ENCODE results near the gene HIVEP1. TPM values are rescaled to one million over a fixed set of nuclear protein-coding genes. Genes with fewer than 3 reads are reported as not detected.

The HIVEP1 gene
- total and polyA plus RNA-seq, 2 of the 8 experiments (the other 6 are each of a cell fraction or from before 2014, with no cell fraction given), result 22.6 to 23.1 TPM

DNA sequence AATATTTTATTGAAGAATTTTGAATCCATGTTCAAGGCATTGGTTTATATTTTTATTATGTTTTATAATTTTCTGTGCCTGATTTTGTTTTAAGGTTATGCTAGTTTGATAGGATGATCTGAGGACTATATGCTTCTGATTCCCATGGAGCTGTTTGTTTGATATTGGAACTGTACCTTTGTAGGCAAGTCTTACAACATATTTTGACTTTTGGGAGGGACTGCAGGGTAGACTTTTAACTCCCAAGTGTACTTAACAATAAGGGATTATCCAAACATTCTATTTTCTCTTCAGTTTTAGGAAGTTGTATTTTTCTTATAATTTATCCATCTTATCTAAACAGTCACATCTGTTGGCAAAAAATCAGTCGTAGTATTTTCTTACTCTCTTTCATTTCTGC, 82.6 kb downstream of the HIVEP1 start:
- CTCF ChIA-PET (ENCODE audit: partially characterized antibody), result no interaction called here
- no peak overlapping the region for H3K4me2 ChIP-seq (ENCODE audit: insufficient read depth in 1 of 2, low read depth in 2 of 2, low read length in 2 of 2)
- H3K9me3 ChIP-seq (ENCODE audit: insufficient read depth in 2 of 2, low read depth in 1 of 2, low read length in 1 of 2), result peaks cover 4% of the 10 kb centered on the region in 2 experiments; a peak in 3 of 4 replicates
- H4K91ac ChIP-seq (replicated peaks; ENCODE audit: insufficient read length, low read length), result no peak overlapping the region
- TF ChIP-seq GABPA (IDR thresholded peaks at IDR 0.05; ENCODE audit: borderline replicate concordance, insufficient read depth, low read length) (no peak), EZH2 (IDR thresholded peaks at IDR 0.05; ENCODE audit: low read depth, low read length, severe bottlenecking) (no peak), TCF12 (IDR thresholded peaks at IDR 0.05; ENCODE audit: low read depth, low read length) (no peak), MAFK (IDR thresholded peaks at IDR 0.05; ENCODE audit: low read depth, low read length) (no peak), RBBP5 (IDR thresholded peaks at IDR 0.05; ENCODE audit: borderline replicate concordance, low read depth, low read length) (no peak), TAF7 (optimal IDR thresholded peaks at IDR 0.05; ENCODE audit: borderline replicate concordance, low read depth, low read length) (no peak), CBX5 (IDR thresholded peaks at IDR 0.05; ENCODE audit: low read depth, low read length) (no peak), SAP30 (IDR thresholded peaks at IDR 0.05; ENCODE audit: insufficient read depth, insufficient replicate concordance, low read length) (no peak), POU5F1 (IDR thresholded peaks at IDR 0.05; ENCODE audit: low read depth, low read length) (no peak), POLR2AphosphoS5 (IDR thresholded peaks at IDR 0.05; ENCODE audit: low read depth, low read length) (no peak), RAD21 (IDR thresholded peaks at IDR 0.05 in 1 of 2, conservative IDR thresholded peaks at IDR 0.05 in 1 of 2; ENCODE audit: low read depth in 2 of 2, low read length in 2 of 2) (no peak), SP1 (IDR thresholded peaks at IDR 0.05; ENCODE audit: low read depth, low read length) (no peak), CREB1 (IDR thresholded peaks at IDR 0.05) (no peak), SIRT6 (IDR thresholded peaks at IDR 0.05; ENCODE audit: low read length) (no peak), SUZ12 (IDR thresholded peaks at IDR 0.05; ENCODE audit: low read length) (no peak), YY1 (IDR thresholded peaks at IDR 0.05; ENCODE audit: low read depth, low read length) (no peak)
- no peak overlapping the region for H4K8ac ChIP-seq (ENCODE audit: extremely low read depth, insufficient read depth, low read length)
- H2BK12ac ChIP-seq (ENCODE audit: low read depth, low read length), result no peak overlapping the region
- no peak overlapping the region for H3K18ac ChIP-seq (ENCODE audit: extremely low read depth, low read length)
- H3K79me2 ChIP-seq (ENCODE audit: control insufficient read depth in 1 of 2, insufficient read depth in 2 of 2, low read length in 2 of 2), result peaks cover 0 to 13% of the 10 kb centered on the region in 2 experiments; a peak in 2 of 4 replicates
- no peak overlapping the region for H3K9ac ChIP-seq (replicated peaks in 1 of 4; ENCODE audit: extremely low read depth in 1 of 4, low read depth in 3 of 4, low read length in 3 of 4)
- H4K20me1 ChIP-seq (replicated peaks in 1 of 2; ENCODE audit: control insufficient read depth in 1 of 2, insufficient read depth in 2 of 2, low read length in 2 of 2), result no peaks in the 10 kb centered on the region
- 88% methylated on average over 1 of the region's 1 CpG; no CpG with 5 or more reads in 1 of the 2 experiments for WGBS, 2 experiments (ENCODE audit: extremely low coverage in 1 of 2, insufficient coverage in 1 of 2, insufficient read length in 1 of 2, insufficient replicate concordance in 2 of 2, low coverage in 1 of 2, low lambda C conversion rate in 2 of 2, missing lambda C conversion rate in 1 of 2)
- no peak overlapping the region for H4K5ac ChIP-seq (ENCODE audit: insufficient read length, low read depth, low read length)
- H2BK5ac ChIP-seq (ENCODE audit: low read depth, low read length), result no peak overlapping the region
- H3K36me3 ChIP-seq (ENCODE audit: control insufficient read depth in 2 of 4, insufficient read depth in 4 of 4, low read length in 3 of 4), result peaks cover 0 to 8% (median 4%) of the 10 kb centered on the region in 4 experiments; a peak in 3 of 8 replicates
- H3K14ac ChIP-seq (ENCODE audit: insufficient read length), result no peak overlapping the region
- H3K79me1 ChIP-seq (ENCODE audit: low read depth, low read length), result no peaks in the 10 kb centered on the region
- H3K4me3 ChIP-seq (ENCODE audit: extremely low read depth in 1 of 4, insufficient read depth in 2 of 4, low read depth in 3 of 4, low read length in 4 of 4), result no peak overlapping the region
- DNase-seq (ENCODE audit: low read depth in 1 of 2, low spot score in 2 of 2) (no peak), FAIRE-seq (no peak)
- H2AFZ ChIP-seq (ENCODE audit: low read length), result no peak overlapping the region
- H2AK5ac ChIP-seq (ENCODE audit: low read depth, low read length), result no peak overlapping the region
- no peaks in the 10 kb centered on the region for H3K27me3 ChIP-seq (replicated peaks in 1 of 4; ENCODE audit: control insufficient read depth in 3 of 4, extremely low read depth in 1 of 4, insufficient read depth in 3 of 4, low read length in 3 of 4)
- no peak overlapping the region for H3K56ac ChIP-seq (replicated peaks; ENCODE audit: insufficient read length, low read depth, low read length)
- no peak overlapping the region for H3K4ac ChIP-seq (replicated peaks; ENCODE audit: insufficient read length, low read depth, low read length)
- H2BK120ac ChIP-seq (replicated peaks; ENCODE audit: low read depth, low read length), result no peak overlapping the region
- no peak overlapping the region for H3K27ac ChIP-seq (ENCODE audit: low read depth, low read length)
- no peak overlapping the region for H2BK20ac ChIP-seq (ENCODE audit: low read length)
- no peaks in the 10 kb centered on the region for H3K4me1 ChIP-seq (replicated peaks in 1 of 4; ENCODE audit: control insufficient read depth in 3 of 4, insufficient read depth in 4 of 4, low read length in 3 of 4)
- POLR2A ChIA-PET (ENCODE audit: partially characterized antibody), result no interaction called here
- H3K23me2 ChIP-seq (ENCODE audit: low read depth, low read length), result no peaks in the 10 kb centered on the region
- H3K23ac ChIP-seq (ENCODE audit: insufficient read length), result no peak overlapping the region
- no peak overlapping the region for H2BK15ac ChIP-seq (ENCODE audit: low read length)
